ENCODE measurements around the gene KCNIP4. TPM values are rescaled to one million over a fixed set of nuclear protein-coding genes. Genes with fewer than 3 reads are reported as not detected.

Gene KCNIP4
- total and polyA plus RNA-seq, 2 donors (not counting 1 experiment from before 2014, with no cell fraction given), result not detected

- intact Hi-C loops (cut with micrococcal nuclease), result no loop called here
- Histone ChIP-seq H3K4me2 (replicated peaks; ENCODE audit: low read depth, low read length, poor library complexity, severe bottlenecking) (no peak overlapping the region), H3K9me3 (ENCODE audit: control extremely low read depth in 1 of 3, control insufficient read depth in 2 of 3, insufficient read depth in 1 of 3, low read length in 2 of 3) (peaks cover 0 to 3% (median 0%) of the 10 kb centered on the region in 3 donors), H2AFZ (ENCODE audit: insufficient read depth, low read depth, low read length, poor library complexity, severe bottlenecking) (no peak overlapping the region), H3K27ac (ENCODE audit: low read length in 2 of 2) (no peak overlapping the region), H3K36me3 (replicated peaks in 1 of 2; ENCODE audit: control extremely low read depth in 1 of 2, control insufficient read depth in 1 of 2, extremely low read depth in 1 of 2, insufficient read depth in 2 of 2, low read length in 1 of 2) (no peaks in the 10 kb centered on the region), H3K4me1 (ENCODE audit: control insufficient read depth in 2 of 2, insufficient read depth in 2 of 2, low read length in 2 of 2) (no peaks in the 10 kb centered on the region), H3K79me2 (ENCODE audit: control insufficient read depth, insufficient read depth, low read length) (no peaks in the 10 kb centered on the region), H4K20me1 (ENCODE audit: control insufficient read depth, insufficient read depth, low read length, poor library complexity, severe bottlenecking) (no peaks in the 10 kb centered on the region), H3K27me3 (replicated peaks in 1 of 4; ENCODE audit: control extremely low read depth in 1 of 4, control insufficient read depth in 3 of 4, insufficient read depth in 4 of 4, low read length in 3 of 4) (no peaks in the 10 kb centered on the region), H3K9ac (ENCODE audit: low read length) (no peak overlapping the region), H3K4me3 (ENCODE audit: control extremely low read depth in 1 of 5, extremely low read depth in 1 of 5, insufficient read depth in 1 of 5, low read depth in 2 of 5, low read length in 4 of 5) (no peak overlapping the region)
- Mint-ChIP-seq H3K27ac (no peak overlapping the region), H3K27me3 (no peaks in the 10 kb centered on the region), H3K4me3 (no peak overlapping the region), H3K9me3 (ENCODE audit: insufficient read depth) (peaks cover 9% of the 10 kb centered on the region), H3K4me1 (no peaks in the 10 kb centered on the region)
- CTCF ChIA-PET, result no interaction called here
- ATAC-seq (ENCODE audit: low read depth), result no peak
- DNase-seq, result no peak
- no peak for TF ChIP-seq EZH2 (IDR thresholded peaks at IDR 0.05; ENCODE audit: borderline replicate concordance, insufficient read depth, low read depth, low read length, poor library complexity, severe bottlenecking)
- TF ChIP-seq CTCF (IDR thresholded peaks at IDR 0.05), result no peak
- 90% methylated on average over 3 of the region's 4 CpGs for WGBS (ENCODE audit: insufficient coverage)
- POLR2A ChIA-PET, result no interaction called here
Observed at GRCh38 chr4:21198683-21199082, 749.9 kb downstream of the KCNIP4 start.

- no peaks in the 10 kb centered on the region for H3K4me1 Mint-ChIP-seq
- POLR2A ChIA-PET, result no interaction called here
- H3K9ac ChIP-seq (ENCODE audit: low read length), result no peak overlapping the region
- H3K4me3 Mint-ChIP-seq, result no peak overlapping the region
- H4K20me1 ChIP-seq (ENCODE audit: control insufficient read depth, insufficient read depth, low read length, poor library complexity, severe bottlenecking), result no peaks in the 10 kb centered on the region
- H3K9me3 Mint-ChIP-seq (ENCODE audit: insufficient read depth), result peaks cover 2% of the 10 kb centered on the region
- no peaks in the 10 kb centered on the region for H3K36me3 ChIP-seq (replicated peaks in 1 of 2; ENCODE audit: control extremely low read depth in 1 of 2, control insufficient read depth in 1 of 2, extremely low read depth in 1 of 2, insufficient read depth in 2 of 2, low read length in 1 of 2)
- CTCF ChIA-PET, result no interaction called here
- H3K9me3 ChIP-seq (ENCODE audit: control extremely low read depth in 1 of 3, control insufficient read depth in 2 of 3, insufficient read depth in 1 of 3, low read length in 2 of 3), result peaks cover 0 to 3% (median 0%) of the 10 kb centered on the region in 3 donors
- TF ChIP-seq EZH2 (IDR thresholded peaks at IDR 0.05; ENCODE audit: borderline replicate concordance, insufficient read depth, low read depth, low read length, poor library complexity, severe bottlenecking), result no peak
- no peak for TF ChIP-seq CTCF (IDR thresholded peaks at IDR 0.05)
- H3K27ac Mint-ChIP-seq, result no peak overlapping the region
- no peak overlapping the region for H3K4me3 ChIP-seq (ENCODE audit: control extremely low read depth in 1 of 5, extremely low read depth in 1 of 5, insufficient read depth in 1 of 5, low read depth in 2 of 5, low read length in 4 of 5)
- no peak overlapping the region for H3K4me2 ChIP-seq (replicated peaks; ENCODE audit: low read depth, low read length, poor library complexity, severe bottlenecking)
- no peaks in the 10 kb centered on the region for H3K27me3 ChIP-seq (replicated peaks in 1 of 4; ENCODE audit: control extremely low read depth in 1 of 4, control insufficient read depth in 3 of 4, insufficient read depth in 4 of 4, low read length in 3 of 4)
- no peak for ATAC-seq (ENCODE audit: low read depth)
- no peaks in the 10 kb centered on the region for H3K27me3 Mint-ChIP-seq
- no peaks in the 10 kb centered on the region for H3K79me2 ChIP-seq (ENCODE audit: control insufficient read depth, insufficient read depth, low read length)
- no peak overlapping the region for H2AFZ ChIP-seq (ENCODE audit: insufficient read depth, low read depth, low read length, poor library complexity, severe bottlenecking)
- no peaks in the 10 kb centered on the region for H3K4me1 ChIP-seq (ENCODE audit: control insufficient read depth in 2 of 2, insufficient read depth in 2 of 2, low read length in 2 of 2)
- intact Hi-C loops (cut with micrococcal nuclease), result no loop called here
- no peak overlapping the region for H3K27ac ChIP-seq (ENCODE audit: low read length in 2 of 2)
- WGBS (ENCODE audit: insufficient coverage), result 92% methylated on average over 2 of the region's 6 CpGs
- DNase-seq, result no peak
Observed at GRCh38 chr4:21195682-21196081, 752.9 kb downstream of the KCNIP4 start.
